COLO668 (cell line): ENCODE results near the gene ABI3.
A peak's percentile ranks its signal among the peaks of the same experiment; 100 is the strongest.

ENCODE experiments used
- DNase-seq: peaks from one replicate; lab custom pipeline; 2025; ENCODE audit not compliant: unreplicated experiment; lab: John Stamatoyannopoulos, UW

ABI3 gene

DNA sequence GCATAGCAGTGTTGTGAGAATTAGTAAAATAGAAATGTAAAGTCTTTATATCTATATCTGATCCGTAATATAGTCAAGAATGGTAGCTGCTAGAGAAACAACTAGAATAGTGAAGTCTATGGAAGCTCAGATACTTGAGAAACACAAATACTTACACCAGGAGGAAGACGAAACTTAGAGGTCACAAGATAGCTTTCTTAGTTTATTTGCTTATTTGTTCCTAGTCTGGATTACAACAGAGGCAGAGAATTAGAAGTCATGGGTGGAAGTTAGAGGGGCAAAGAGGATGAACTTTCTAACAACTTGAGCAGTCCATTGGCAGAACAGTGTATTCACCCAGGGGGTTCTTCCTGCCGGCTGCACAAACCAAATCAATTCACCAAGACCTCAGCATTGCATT lies 14.0 kb upstream of the ABI3 start:
- DNase-seq: no peak

DNA sequence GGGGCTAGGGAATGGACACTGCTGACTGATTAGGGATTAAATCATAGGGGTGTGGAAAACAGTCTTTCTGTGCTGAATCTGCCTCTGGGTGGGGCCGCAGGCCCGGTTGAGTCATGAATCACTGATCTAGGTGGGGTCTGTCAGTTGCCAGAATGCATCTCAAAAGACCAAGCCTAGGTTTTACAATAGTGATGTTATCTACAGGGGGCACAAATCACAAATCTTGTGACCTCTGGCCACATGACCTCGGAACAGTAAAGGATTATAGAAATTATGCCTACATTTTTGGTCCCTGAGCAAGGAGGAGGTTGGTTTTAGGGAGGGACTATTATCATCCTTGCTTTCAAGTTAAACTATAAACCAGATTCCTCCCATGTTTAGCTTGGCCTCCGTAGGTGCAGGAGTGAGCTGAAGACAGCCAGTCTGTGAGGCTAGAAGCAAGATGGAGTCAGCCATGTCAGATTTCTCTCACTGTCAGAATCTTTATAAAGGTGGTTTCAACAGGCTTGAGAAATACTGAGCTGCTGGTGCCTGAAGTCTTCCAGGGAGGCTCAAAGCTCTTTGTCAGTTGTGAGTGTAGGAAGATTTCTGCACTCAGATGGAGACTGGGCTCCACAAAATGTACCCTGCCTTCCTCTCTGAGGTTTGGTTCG lies 13.0 kb upstream of the ABI3 start:
- DNase-seq: no peak

DNA sequence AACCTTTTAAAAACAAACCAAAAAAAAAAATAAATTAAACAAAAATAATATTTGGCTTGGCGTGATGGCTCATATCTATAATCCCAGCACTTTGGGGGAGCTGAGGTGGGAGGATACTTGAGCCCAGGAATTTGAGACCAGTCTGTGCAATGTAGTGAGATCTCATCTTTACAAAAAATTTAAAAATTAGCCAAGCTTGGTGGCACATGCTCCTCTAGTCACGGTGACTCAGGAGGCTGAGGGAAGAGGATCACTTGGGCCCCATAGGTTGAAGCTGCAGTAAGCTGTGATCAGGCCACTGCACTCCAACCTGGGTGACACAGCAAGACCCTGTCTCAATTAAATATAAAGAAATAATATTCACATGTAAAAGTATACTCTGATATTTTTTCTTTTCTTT lies 12.3 kb upstream of the ABI3 start:
- no peak for DNase-seq

DNA sequence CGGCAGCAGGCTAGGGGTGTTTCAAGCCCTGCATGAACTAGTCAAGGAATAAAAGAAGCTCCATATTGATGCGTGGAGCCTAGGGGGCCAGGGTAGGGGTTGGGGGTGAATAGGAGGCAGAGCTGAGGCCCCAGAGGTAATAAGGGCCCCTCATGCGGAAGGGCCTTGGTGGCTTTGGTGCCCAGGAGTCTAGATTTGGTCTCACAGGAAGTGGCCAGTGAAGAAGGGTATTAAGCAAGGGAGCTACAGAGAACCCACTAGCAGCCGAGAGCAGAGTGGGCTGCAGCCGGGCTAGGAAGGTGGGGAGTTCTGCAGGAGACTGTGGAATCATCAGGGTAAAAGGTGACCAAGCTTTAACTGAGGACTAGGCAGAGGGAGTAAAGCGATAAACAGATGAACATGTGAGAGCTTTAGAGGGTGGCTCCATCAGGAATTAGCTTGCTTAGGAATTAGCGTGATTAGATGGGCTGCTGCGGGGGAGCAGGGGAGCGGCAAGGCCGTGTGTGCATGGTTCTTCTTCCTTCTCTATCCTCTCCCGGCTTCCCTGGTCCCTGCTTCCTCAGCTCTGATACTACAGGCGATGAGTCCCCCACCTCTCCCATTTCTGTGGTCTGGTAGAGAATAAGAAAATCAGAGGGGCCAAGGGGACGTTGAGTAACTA lies 10.0 kb upstream of the ABI3 start:
- DNase-seq: no peak

DNA sequence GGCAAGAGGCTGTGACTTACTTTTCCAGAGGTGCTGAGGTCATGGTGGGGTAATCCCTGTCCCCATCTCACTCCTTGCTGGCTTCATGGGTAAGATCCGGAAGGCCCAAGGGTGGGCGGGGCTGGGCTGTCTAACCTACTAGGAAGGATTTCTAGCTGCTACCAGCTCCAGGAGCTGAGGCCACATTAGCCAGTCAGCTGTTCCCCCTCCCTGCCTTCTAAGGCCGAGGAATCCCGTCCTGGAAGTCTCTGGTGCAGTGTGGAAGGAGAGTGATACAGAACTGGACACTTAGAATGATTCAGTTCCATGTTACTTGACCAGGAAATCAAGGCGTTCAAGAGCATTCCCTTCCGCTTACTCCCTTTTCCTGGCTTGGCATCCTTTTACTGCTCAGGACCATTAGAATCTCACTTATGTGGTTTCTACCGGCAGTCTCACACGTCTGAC lies 9.0 kb upstream of the ABI3 start:
- no peak for DNase-seq

DNA sequence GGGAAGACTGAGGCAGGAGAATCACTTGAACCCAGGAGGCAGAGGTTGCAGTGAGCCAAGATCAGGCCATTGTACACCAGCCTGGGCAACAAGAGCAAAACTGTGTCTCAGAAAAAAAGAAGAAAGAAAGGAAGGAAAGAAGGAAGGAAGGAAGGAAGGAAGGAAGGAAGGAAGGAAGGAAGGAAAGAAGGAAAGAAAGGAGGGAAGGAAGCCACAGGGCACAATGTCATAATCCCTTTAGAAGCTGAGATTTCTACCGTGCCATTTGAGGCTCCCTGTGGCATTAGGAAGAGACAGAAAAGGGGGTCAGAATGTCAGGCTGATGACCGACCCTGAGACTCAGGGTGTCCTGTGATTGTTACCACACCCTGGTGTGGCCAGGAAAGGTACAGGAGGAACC lies 6.7 kb upstream of the ABI3 start:
- DNase-seq: no peak

DNA sequence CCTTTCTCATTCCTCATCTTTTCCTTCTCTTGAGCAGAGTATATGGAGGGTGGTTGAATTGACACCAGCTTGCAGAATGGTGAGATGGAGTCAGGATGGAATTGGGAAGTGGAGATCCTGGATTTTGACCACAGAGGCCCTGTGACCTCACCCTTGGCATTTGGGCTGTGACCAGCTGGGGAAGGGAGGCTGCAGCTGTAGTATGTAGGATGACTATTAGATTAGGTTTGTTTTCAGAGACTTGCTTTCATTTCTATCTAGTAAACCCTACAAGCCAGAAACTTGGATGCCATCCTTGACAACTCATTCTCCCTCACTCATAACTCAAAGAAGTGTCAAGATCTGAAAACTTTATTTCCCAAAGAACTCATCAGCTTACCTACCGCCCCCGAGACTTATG lies 6.0 kb upstream of the ABI3 start:
- DNase-seq: no peak

DNA sequence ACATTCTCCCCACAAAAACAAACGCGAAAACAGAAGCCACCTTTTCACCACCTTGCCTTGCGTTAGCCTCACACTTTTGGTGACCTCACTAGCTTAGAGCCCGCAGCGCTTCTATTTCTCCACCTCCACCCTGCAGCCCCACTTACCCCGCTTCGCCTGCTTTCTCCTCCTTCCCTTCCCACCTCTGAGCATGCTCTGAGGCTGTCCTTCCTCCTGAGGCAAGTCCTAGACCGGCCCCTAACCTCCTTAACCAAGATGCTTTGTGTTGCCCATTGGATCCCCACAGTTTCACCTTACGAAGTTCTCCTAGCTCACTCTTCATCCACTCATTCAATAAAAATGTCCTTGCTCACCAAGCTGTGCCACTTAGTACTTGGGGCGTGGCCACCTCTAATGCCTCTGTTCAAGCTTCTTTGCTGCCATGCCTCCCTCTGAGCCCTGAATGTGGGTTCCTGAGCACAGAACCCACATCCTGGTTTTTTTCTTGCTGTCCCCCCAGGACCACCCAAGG lies 1.4 kb upstream of the ABI3 start:
- DNase-seq: no peak

DNA sequence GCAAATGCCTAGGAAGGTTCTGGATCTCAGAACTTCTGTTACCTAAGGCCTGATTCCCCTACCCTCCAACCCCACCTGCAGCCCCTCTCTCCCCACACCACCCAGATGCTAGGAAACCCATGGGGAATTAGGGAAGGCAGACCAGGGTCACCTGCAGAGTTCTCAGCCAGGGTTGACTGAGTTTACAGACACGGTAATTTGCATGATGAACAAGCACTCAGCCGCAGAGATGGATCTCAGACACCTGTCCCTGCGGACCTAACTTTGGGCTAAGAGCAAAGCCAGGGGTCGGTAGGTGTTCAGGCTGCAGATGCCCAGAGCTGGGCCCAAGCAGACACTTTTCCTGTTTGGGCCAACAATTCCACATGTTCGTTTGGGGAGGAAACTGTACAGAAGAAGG lies 2.9 kb downstream of the ABI3 start:
- no peak for DNase-seq

DNA sequence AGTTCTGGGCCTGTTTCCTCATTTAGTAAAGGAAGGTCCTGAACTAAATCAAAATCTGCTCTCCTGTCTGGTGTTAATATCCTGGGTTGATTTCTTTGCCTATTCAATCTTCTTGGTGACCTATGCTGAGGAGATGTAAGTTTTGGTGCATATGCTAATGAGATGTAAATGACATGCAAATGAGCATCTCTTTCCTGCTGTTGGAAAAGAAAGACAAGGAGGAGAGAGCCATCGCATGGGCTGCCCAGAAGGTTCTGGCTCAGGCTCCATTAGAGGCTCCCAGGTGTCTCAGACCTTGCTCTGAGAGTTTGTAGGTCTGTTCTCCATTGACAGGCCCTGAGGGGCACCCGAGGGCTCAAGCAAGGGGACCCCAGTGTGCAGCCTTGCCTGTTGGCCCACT lies 3.3 kb downstream of the ABI3 start:
- DNase-seq: no peak

DNA sequence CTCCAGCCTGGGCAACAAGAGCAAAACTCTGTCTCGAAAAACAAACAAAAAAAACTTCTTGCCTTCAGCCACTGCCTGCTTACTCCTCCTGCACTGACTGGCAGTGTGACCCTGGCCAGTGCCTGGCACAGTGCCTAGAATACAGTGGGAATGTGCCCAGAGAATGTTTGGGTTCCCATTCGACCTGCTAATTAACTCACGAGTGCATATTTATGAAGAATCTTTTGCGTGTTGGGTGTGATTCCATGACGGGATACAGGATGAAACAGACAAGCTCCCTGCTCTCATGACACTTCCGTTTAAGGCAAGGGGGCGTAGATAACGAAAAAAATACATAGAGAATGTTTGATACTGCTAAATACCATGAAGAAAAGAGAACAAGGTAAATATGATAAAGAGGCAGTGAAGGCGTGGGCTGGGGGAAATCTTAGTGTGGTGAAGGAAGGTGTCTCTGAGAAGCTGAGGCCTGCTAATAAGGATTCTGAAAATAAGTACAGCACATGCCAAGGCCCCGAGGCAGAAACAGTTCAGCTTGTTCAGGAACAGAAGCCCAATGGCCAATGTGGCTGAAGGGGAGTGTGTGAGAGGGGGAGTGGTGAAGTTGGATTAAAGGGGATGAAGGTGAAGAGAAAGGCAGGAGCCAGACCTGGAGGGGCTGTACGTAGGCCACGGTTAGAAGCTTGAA lies 4.3 kb downstream of the ABI3 start:
- no peak for DNase-seq

DNA sequence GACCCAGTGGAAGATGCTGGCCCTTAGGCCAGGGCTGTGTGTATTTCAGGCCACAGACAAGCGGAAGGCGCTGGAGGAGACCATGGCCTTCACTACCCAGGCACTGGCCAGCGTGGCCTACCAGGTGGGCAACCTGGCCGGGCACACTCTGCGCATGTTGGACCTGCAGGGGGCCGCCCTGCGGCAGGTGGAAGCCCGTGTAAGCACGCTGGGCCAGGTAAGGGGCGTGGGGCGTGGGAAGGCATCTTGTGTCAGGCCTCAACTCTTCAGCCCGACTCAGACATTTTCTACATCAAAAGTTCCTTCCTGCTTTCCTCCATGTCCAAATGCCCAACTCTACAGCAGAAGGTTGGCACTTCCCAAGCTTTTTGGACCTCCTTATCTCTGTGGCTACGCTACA lies 6.0 kb downstream of the ABI3 start:
- no peak for DNase-seq

DNA sequence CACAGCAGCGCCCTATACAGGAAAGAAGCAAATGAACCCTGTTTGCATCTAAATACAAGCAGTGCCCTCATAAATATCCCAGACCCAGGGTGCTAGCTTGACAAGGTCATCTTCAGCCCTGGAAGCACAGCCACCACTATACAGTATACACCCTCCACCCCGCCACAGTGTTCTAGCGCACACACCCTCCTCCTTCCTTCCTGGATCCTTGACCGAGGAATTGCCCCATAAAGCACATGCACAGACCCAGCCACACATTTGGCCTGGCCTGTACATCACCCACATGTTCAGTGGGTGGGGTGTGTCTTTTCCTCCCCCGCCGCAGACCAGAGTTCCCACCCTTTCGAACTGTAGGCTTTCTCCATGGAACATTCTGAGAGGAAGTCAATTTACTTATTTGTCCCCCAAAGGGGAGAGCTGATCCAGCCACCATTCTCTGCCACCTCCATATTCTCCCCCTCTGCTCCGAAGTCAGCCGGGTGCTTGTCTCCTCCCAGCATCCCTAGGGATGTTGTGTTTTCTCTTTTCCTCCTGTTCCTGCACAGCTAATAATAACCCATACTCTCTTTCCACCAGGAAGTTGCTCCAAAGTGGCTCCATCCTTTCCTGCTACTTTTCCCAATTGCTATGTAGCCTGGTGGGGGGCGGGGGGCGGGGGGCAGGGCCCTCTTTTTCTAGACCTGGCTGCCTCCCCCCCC lies 6.6 kb downstream of the ABI3 start:
- DNase-seq: no peak

DNA sequence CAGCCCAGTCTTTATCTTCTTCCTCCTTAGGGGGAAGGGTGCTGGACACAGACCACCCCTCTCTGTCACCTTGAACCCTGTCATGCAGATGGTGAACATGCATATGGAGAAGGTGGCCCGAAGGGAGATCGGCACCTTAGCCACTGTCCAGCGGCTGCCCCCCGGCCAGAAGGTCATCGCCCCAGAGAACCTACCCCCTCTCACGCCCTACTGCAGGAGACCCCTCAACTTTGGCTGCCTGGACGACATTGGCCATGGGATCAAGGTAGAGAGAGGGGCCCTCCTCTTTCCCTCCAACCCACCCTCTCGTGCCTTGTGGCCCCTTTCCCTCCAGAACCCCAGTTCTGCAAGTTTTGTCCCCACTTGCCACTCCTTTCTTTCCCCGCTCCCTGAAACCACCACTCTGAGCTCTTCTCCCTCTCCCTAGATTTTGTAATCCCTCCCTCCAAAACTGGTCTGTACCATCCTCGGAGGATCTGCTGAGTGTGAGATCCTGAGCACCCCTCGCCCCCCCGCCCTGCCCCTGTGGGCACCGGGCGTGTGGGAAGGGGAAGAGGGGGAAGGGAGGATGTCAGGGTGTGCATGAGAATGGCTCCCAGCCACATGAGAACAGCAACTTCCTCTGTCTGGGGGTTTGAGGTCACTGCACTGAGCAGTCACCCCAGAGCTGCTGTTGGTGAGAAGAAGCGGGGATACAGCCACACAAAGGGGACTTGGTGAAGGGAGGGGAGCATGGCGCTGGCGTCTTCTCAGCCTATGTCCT lies 7.3 kb downstream of the ABI3 start:
- DNase-seq: no peak

DNA sequence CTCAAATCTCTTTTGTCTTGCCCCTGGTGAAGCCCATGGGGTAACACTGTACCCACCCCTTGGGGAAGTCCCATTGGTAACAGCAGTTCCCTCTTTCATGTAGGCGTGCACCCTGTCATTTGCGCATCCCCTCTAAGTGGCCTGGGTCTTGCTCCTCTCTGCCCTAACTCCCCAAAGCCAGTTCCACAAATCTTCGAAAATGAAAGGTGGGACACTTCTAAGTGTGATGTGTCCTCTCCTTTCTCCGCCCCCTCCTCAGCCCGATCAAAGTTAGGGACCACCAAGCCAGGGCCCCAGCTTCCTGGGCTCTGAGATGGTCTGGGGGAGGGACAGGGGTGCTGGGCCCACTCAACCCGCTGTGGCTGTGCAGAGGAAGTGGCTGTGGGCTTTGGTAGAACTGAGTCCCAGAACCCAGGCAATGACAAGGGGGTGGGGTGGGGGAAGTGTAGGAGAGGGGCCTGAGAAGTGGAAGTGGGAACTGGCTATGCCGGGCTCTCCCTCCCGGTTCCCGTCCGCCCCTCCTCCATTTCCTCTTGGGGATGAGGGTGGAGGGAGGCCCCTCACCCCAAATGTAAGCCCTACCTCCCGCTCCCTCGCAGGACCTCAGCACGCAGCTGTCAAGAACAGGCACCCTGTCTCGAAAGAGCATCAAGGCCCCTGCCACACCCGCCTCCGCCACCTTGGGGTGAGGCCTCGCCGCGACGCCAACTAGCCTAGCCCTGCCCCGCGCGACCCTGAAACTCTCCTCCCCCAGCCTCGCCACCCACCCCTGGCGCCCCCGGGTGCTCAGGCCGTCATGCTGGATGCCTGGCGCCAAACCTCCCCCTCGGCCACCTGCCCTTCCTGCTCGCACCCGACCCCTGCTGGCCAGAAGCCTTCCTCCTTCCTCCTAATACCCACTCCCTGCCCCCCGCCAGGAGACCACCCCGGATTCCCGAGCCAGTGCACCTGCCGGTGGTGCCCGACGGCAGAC lies 8.7 kb downstream of the ABI3 start:
- DNase-seq: no peak

DNA sequence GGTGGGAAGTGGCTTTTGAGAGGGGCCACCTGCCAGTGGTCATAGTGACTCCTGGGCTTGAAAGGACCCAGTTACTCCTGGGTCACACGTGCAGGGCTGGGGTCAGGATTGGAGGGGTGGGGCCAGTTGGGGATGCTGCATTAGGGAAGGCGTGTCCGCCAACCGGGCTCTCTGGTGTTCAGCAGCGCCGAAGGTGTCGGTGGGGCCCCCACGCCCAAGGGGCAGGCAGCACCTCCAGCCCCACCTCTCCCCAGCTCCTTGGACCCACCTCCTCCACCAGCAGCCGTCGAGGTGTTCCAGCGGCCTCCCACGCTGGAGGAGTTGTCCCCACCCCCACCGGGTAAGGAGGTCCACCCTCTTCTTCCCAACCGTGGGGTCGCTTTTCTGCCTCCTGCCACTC lies 9.5 kb downstream of the ABI3 start:
- DNase-seq: no peak

DNA sequence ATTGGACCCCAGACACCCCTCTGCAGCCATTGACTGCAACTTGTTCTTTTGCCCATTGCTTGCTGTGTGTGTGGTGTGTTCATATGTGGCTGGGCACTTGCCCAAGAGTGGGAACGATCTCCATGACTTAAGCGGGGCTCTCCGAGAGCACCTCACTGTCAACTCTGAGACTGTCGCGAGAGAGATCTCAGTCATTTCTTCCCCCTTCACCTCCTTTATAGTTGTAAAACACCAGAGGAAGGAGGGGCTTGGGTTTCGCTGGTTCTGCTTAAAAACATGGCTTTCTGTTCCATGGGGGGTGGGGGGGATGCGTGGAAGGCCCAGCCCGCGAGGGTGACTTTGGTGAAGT lies 12.6 kb downstream of the ABI3 start:
- no peak for DNase-seq

DNA sequence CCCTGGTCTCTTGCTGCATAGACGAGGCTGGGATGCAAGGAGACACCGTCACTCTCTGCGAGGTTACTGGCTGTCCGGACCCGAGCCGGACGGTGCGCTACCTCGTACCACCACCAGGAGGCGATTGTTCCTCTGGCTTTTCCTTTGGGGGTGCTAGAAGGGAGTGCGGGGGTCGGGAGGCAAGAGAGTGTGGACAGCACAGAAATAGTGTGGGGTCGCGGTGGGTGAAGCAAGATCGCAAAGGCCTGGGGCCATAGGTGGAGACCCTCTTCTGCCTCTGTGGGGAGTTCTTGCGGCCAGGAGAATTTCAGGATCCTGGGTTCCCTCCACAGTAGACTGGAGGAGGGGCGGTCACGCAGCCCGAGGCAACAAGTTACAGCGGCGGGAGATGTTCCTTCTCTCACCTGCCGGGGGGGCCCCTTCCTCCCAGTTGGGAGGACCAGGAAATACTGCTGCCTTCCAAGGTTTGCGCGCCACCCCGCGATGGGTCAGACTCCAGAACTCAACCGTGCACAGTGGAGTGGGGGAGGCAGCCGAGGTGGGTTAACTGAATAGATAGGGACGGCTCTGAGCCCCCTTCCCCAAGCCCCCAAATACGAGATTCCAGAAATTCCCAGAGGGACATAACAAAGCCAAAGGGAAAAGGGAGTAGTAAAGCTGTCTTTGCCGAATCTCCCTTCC lies 13.2 kb downstream of the ABI3 start:
- peak; percentile 17 for DNase-seq
